GM12891 (cell line): Measurements from ENCODE around the gene XXYLT1.

Experiments used
- POLR2A ChIP-seq: IDR thresholded peaks from 2 replicates; pipeline ENCODE4 v1.6.1; 2011; ENCODE audit warnings: low read depth, low read length, control low read depth
- POLR2AphosphoS5 ChIP-seq: IDR thresholded peaks from 2 replicates; pipeline ENCODE4 v1.6.1; 2011; ENCODE audit warnings: low read depth, low read length, control low read depth

- TF ChIP-seq POLR2A (no peak), POLR2AphosphoS5 (no peak)
Observed at GRCh38 chr3:195221015-195221853, 49.7 kb downstream of the XXYLT1 start.
